GM12801 (cell line): ENCODE measurements around the gene VAV3.

Experiments used
- CTCF ChIP-seq: IDR thresholded peaks from one replicate; pipeline ENCODE4 v1.5.1; 2011; ENCODE audit warnings: control low read depth; ENCODE audit not compliant: insufficient read length; ENCODE audit errors: extremely low read depth

Gene VAV3

GRCh38 chr1:107590087-107590486 is 374.9 kb downstream of the VAV3 start:
- TF ChIP-seq CTCF: no peak

GRCh38 chr1:107588321-107588720 is 376.7 kb downstream of the VAV3 start:
- no peak for TF ChIP-seq CTCF

GRCh38 chr1:107575226-107575625 is 389.8 kb downstream of the VAV3 start:
- no peak for TF ChIP-seq CTCF

GRCh38 chr1:107574044-107574443 is 390.9 kb downstream of the VAV3 start:
- no peak for TF ChIP-seq CTCF

- TF ChIP-seq CTCF: no peak
These were observed 392.2 kb downstream of the VAV3 start for GRCh38 chr1:107572674-107573211.

GRCh38 chr1:107570768-107571167 is 394.2 kb downstream of the VAV3 start:
- no peak for TF ChIP-seq CTCF

- no peak for TF ChIP-seq CTCF
These were observed 401.5 kb downstream of the VAV3 start for GRCh38 chr1:107563441-107563840.

GRCh38 chr1:107559881-107560280 is 405.1 kb downstream of the VAV3 start:
- TF ChIP-seq CTCF: no peak
